GM23338 (cell line): ENCODE data around the gene REG4.

Source experiments
- CTCF ChIP-seq, 2 experiments: fragments of 200-600 bp in 1 of 2; sonication (generic) in 1 of 2; conservative IDR thresholded peaks; 2 replicates each; pipeline versions ENCODE4 v1.5.1 to v1.6.1; 2016 to 2017; ENCODE audit warnings: antibody characterized with exemption in 2 of 2, low read depth in 2 of 2, mild to moderate bottlenecking in 2 of 2, moderate library complexity in 1 of 2
- EZH2 ChIP-seq: fragments of 200-600 bp; sonication (generic); IDR thresholded peaks from one replicate; pipeline ENCODE4 v1.8.0; 2017; ENCODE audit warnings: antibody characterized with exemption, mild to moderate bottlenecking, low read depth; ENCODE audit not compliant: unreplicated experiment
- EZH2phosphoT487 ChIP-seq: fragments of 200-600 bp; sonication (generic); IDR thresholded peaks from one replicate; pipeline ENCODE4 v1.8.1; 2018; ENCODE audit warnings: antibody characterized with exemption; ENCODE audit not compliant: unreplicated experiment
- POLR2AphosphoS5 ChIP-seq: IDR thresholded peaks from 2 replicates; pipeline ENCODE4 v1.6.1; 2016; ENCODE audit warnings: antibody characterized with exemption, low read depth
- STAT1 ChIP-seq: IDR thresholded peaks from one replicate; pipeline ENCODE4 v1.6.1; 2016; ENCODE audit warnings: antibody characterized with exemption; ENCODE audit not compliant: unreplicated experiment

DNA sequence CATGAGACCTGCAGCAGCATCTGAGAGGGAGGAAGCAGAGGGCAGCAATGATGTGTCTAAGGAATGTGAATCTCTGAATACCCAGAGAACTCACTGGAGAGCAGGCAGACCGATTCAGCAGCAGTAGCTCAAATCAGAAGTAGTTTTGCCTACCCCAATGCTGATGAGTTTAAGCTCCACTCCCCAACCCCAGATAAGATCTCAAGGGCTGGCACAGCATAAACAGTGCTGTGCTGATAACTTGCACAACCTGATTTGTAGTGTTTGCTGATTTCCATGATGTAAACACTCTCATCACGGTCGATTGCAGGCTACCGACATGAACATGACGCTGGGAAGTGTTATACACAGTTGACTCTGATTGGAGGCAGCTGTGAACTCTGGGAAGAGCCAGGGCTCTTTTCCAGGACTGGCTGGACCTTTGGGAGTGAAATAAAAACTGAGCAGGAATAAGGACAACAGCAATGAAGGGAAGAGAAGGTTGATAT, 31.3 kb downstream of the REG4 start:
- TF ChIP-seq EZH2 = no peak
- no peak for TF ChIP-seq POLR2AphosphoS5
- TF ChIP-seq EZH2phosphoT487 = no peak
- no peak for TF ChIP-seq CTCF (conservative IDR thresholded peaks at IDR 0.05; ENCODE audit: low read depth in 2 of 2)
- TF ChIP-seq STAT1 = no peak
